Measurements from ENCODE around the gene SCAF1.

SCAF1 gene

GRCh38 chr19:49646586-49646985 is 4.6 kb downstream of the SCAF1 start:
- Histone ChIP-seq H3K27me3 (ENCODE audit: control insufficient read depth in 1 of 2, insufficient read depth in 2 of 2, low read length in 2 of 2) (no peaks in the 10 kb centered on the region), H3K9me3 (ENCODE audit: control insufficient read depth in 2 of 2, low read length in 2 of 2) (no peaks in the 10 kb centered on the region), H3K9ac (ENCODE audit: low read length in 2 of 2) (no peak overlapping the region), H3K27ac (ENCODE audit: low read length) (no peak overlapping the region), H3K4me1 (ENCODE audit: control insufficient read depth, insufficient read depth, low read length) (peaks cover 29% of the 10 kb centered on the region), H3K36me3 (ENCODE audit: control insufficient read depth in 2 of 2, insufficient read depth in 2 of 2, low read length in 2 of 2) (peaks cover 24 to 34% of the 10 kb centered on the region in 2 donors), H3K4me3 (ENCODE audit: low read length in 2 of 2) (no peak overlapping the region)

- no peak overlapping the region for H3K27ac ChIP-seq (ENCODE audit: low read length)
- H3K36me3 ChIP-seq (ENCODE audit: control insufficient read depth in 2 of 2, insufficient read depth in 2 of 2, low read length in 2 of 2), result peaks cover 36 to 52% of the 10 kb centered on the region in 2 donors
- no peaks in the 10 kb centered on the region for H3K27me3 ChIP-seq (ENCODE audit: control insufficient read depth in 1 of 2, insufficient read depth in 2 of 2, low read length in 2 of 2)
- H3K9me3 ChIP-seq (ENCODE audit: control insufficient read depth in 2 of 2, low read length in 2 of 2), result no peaks in the 10 kb centered on the region
- H3K9ac ChIP-seq (ENCODE audit: low read length in 2 of 2), result no peak overlapping the region
- no peaks in the 10 kb centered on the region for H3K4me1 ChIP-seq (ENCODE audit: control insufficient read depth, insufficient read depth, low read length)
- H3K4me3 ChIP-seq (ENCODE audit: low read length in 2 of 2), result no peak overlapping the region
These were observed 9.2 kb downstream of the SCAF1 start for GRCh38 chr19:49651029-49651819.

- Histone ChIP-seq H3K36me3 (ENCODE audit: control insufficient read depth in 2 of 2, insufficient read depth in 2 of 2, low read length in 2 of 2) (peaks cover 38 to 52% of the 10 kb centered on the region in 2 donors), H3K4me3 (ENCODE audit: low read length in 2 of 2) (no peak overlapping the region)
These were observed 10.0 kb downstream of the SCAF1 start for GRCh38 chr19:49651820-49652550.

GRCh38 chr19:49652551-49653465 is 10.8 kb downstream of the SCAF1 start:
- Histone ChIP-seq H3K27me3 (ENCODE audit: control insufficient read depth in 1 of 2, insufficient read depth in 2 of 2, low read length in 2 of 2) (no peaks in the 10 kb centered on the region), H3K27ac (ENCODE audit: low read length) (no peak overlapping the region), H3K9me3 (ENCODE audit: control insufficient read depth in 2 of 2, low read length in 2 of 2) (no peaks in the 10 kb centered on the region), H3K9ac (ENCODE audit: low read length in 2 of 2) (no peak overlapping the region), H3K4me3 (ENCODE audit: low read length in 2 of 2) (no peak overlapping the region), H3K4me1 (ENCODE audit: control insufficient read depth, insufficient read depth, low read length) (no peaks in the 10 kb centered on the region), H3K36me3 (ENCODE audit: control insufficient read depth in 2 of 2, insufficient read depth in 2 of 2, low read length in 2 of 2) (peaks cover 45 to 54% of the 10 kb centered on the region in 2 donors)

More at GRCh38 chr19:49651820-49652550, 10.0 kb downstream of the SCAF1 start:
- H3K9me3 ChIP-seq (ENCODE audit: control insufficient read depth in 2 of 2, low read length in 2 of 2), result no peaks in the 10 kb centered on the region
- no peak overlapping the region for H3K27ac ChIP-seq (ENCODE audit: low read length)
- no peaks in the 10 kb centered on the region for H3K27me3 ChIP-seq (ENCODE audit: control insufficient read depth in 1 of 2, insufficient read depth in 2 of 2, low read length in 2 of 2)
- H3K4me1 ChIP-seq (ENCODE audit: control insufficient read depth, insufficient read depth, low read length), result no peaks in the 10 kb centered on the region
- no peak overlapping the region for H3K9ac ChIP-seq (ENCODE audit: low read length in 2 of 2)

- H3K36me3 ChIP-seq (ENCODE audit: control insufficient read depth in 2 of 2, insufficient read depth in 2 of 2, low read length in 2 of 2), result peaks cover 43 to 57% of the 10 kb centered on the region in 2 donors
- no peak overlapping the region for H3K4me3 ChIP-seq (ENCODE audit: low read length in 2 of 2)
- H3K9ac ChIP-seq (ENCODE audit: low read length in 2 of 2), result no peak overlapping the region
- no peaks in the 10 kb centered on the region for H3K9me3 ChIP-seq (ENCODE audit: control insufficient read depth in 2 of 2, low read length in 2 of 2)
- H3K27me3 ChIP-seq (ENCODE audit: control insufficient read depth in 1 of 2, insufficient read depth in 2 of 2, low read length in 2 of 2), result no peaks in the 10 kb centered on the region
- no peak overlapping the region for H3K27ac ChIP-seq (ENCODE audit: low read length)
- H3K4me1 ChIP-seq (ENCODE audit: control insufficient read depth, insufficient read depth, low read length), result no peaks in the 10 kb centered on the region
These were observed 11.4 kb downstream of the SCAF1 start for GRCh38 chr19:49653466-49653806.

- Histone ChIP-seq H3K27me3 (ENCODE audit: control insufficient read depth in 1 of 2, insufficient read depth in 2 of 2, low read length in 2 of 2) (no peaks in the 10 kb centered on the region), H3K4me3 (ENCODE audit: low read length in 2 of 2) (no peak overlapping the region), H3K9me3 (ENCODE audit: control insufficient read depth in 2 of 2, low read length in 2 of 2) (no peaks in the 10 kb centered on the region), H3K27ac (ENCODE audit: low read length) (no peak overlapping the region), H3K36me3 (ENCODE audit: control insufficient read depth in 2 of 2, insufficient read depth in 2 of 2, low read length in 2 of 2) (peaks cover 44 to 63% of the 10 kb centered on the region in 2 donors), H3K4me1 (ENCODE audit: control insufficient read depth, insufficient read depth, low read length) (no peaks in the 10 kb centered on the region), H3K9ac (ENCODE audit: low read length in 2 of 2) (no peak overlapping the region)
These were observed 12.6 kb downstream of the SCAF1 start for GRCh38 chr19:49654581-49654980.

GRCh38 chr19:49655570-49656455 is 13.8 kb downstream of the SCAF1 start:
- Histone ChIP-seq H3K36me3 (ENCODE audit: control insufficient read depth in 2 of 2, insufficient read depth in 2 of 2, low read length in 2 of 2) (peaks cover 39 to 61% of the 10 kb centered on the region in 2 donors), H3K27ac (ENCODE audit: low read length) (no peak overlapping the region)

GRCh38 chr19:49656456-49657109 is 14.6 kb downstream of the SCAF1 start:
- peaks cover 39 to 63% of the 10 kb centered on the region in 2 donors for H3K36me3 ChIP-seq (ENCODE audit: control insufficient read depth in 2 of 2, insufficient read depth in 2 of 2, low read length in 2 of 2)
- no peaks in the 10 kb centered on the region for H3K9me3 ChIP-seq (ENCODE audit: control insufficient read depth in 2 of 2, low read length in 2 of 2)
- no peak overlapping the region for H3K9ac ChIP-seq (ENCODE audit: low read length in 2 of 2)
- no peak overlapping the region for H3K4me3 ChIP-seq (ENCODE audit: low read length in 2 of 2)
- no peaks in the 10 kb centered on the region for H3K4me1 ChIP-seq (ENCODE audit: control insufficient read depth, insufficient read depth, low read length)
- no peaks in the 10 kb centered on the region for H3K27me3 ChIP-seq (ENCODE audit: control insufficient read depth in 1 of 2, insufficient read depth in 2 of 2, low read length in 2 of 2)
- H3K27ac ChIP-seq (ENCODE audit: low read length), result no peak overlapping the region

More at GRCh38 chr19:49655570-49656455, 13.8 kb downstream of the SCAF1 start:
- Histone ChIP-seq H3K9me3 (ENCODE audit: control insufficient read depth in 2 of 2, low read length in 2 of 2) (no peaks in the 10 kb centered on the region), H3K4me3 (ENCODE audit: low read length in 2 of 2) (no peak overlapping the region), H3K9ac (ENCODE audit: low read length in 2 of 2) (no peak overlapping the region), H3K4me1 (ENCODE audit: control insufficient read depth, insufficient read depth, low read length) (no peaks in the 10 kb centered on the region), H3K27me3 (ENCODE audit: control insufficient read depth in 1 of 2, insufficient read depth in 2 of 2, low read length in 2 of 2) (no peaks in the 10 kb centered on the region)

- Histone ChIP-seq H3K36me3 (ENCODE audit: control insufficient read depth in 2 of 2, insufficient read depth in 2 of 2, low read length in 2 of 2) (peaks cover 46 to 71% of the 10 kb centered on the region in 2 donors), H3K9me3 (ENCODE audit: control insufficient read depth in 2 of 2, low read length in 2 of 2) (no peaks in the 10 kb centered on the region), H3K4me1 (ENCODE audit: control insufficient read depth, insufficient read depth, low read length) (no peaks in the 10 kb centered on the region), H3K4me3 (ENCODE audit: low read length in 2 of 2) (no peak overlapping the region), H3K27ac (ENCODE audit: low read length) (no peak overlapping the region), H3K9ac (ENCODE audit: low read length in 2 of 2) (no peak overlapping the region), H3K27me3 (ENCODE audit: control insufficient read depth in 1 of 2, insufficient read depth in 2 of 2, low read length in 2 of 2) (no peaks in the 10 kb centered on the region)
These were observed 15.6 kb downstream of the SCAF1 start for GRCh38 chr19:49657493-49658138.

All from stomach smooth muscle (tissue), 2 donors.